ENCODE data around the gene ADAM12.

DNA sequence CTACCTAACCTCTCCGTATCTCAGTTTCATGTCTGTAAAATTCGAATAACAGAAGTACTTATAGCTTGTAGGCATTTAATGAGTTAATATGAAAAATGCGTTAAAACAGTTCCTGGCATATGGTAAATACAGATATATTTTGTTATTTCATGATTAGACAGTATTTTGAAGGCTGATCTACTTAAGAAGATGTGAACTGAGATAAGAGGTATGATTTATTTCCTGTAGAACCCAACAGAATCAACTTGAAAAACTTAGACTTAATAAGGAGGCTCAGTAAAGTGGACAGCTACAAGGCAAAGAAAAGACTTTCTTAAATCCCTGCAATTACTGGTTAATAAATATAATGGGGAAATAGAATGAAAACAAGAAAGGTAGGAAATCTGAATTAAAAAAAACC lies 388.6 kb downstream of the ADAM12 start:
- TF ChIP-seq POLR2A (IDR thresholded peaks at IDR 0.05) (no peak), POLR2AphosphoS5 (IDR thresholded peaks at IDR 0.05; ENCODE audit: insufficient read depth in 1 of 2, low read depth in 1 of 2) (no peak), CTCF (IDR thresholded peaks at IDR 0.05) (no peak)
